GM12872 (cell line): ENCODE results near the gene HOTAIR.

Experiments used
- CTCF ChIP-seq: IDR thresholded peaks from 3 replicates; pipeline ENCODE4 v1.5.1; 2011; ENCODE audit warnings: low read depth, mild to moderate bottlenecking, low read length, moderate library complexity; ENCODE audit not compliant: insufficient read depth

HOTAIR gene

DNA sequence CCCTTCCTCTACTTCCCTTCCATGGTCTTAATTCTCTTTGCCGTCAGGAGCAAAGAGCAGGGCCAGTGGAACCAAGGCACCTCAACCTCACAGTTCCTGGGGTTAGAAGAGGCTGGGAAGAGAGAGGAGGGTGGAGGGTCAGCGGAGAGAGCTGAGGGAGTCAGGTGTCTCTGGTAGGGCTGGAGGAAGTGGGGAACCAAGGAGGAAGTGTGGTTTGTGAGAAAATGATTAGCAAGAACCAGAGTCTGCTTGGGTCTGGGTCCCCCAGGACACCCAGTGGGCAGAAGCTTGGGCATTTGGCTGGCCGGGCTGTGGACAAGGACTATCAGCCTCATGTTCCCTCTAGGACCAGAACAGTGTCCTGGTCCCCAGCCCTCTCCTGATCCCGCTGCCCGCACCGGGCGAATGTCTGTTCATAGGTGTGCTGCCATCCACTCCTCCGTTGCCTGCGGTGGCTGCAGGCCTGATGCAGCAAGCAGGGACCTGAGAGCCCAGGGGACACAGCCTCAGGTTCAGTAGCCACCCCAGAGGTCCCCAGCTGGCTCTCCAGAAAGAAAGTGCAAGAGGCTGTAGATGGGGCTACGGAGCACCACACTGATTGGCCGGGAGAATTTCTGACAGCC lies 17.7 kb downstream of the HOTAIR start:
- TF ChIP-seq CTCF = no peak

DNA sequence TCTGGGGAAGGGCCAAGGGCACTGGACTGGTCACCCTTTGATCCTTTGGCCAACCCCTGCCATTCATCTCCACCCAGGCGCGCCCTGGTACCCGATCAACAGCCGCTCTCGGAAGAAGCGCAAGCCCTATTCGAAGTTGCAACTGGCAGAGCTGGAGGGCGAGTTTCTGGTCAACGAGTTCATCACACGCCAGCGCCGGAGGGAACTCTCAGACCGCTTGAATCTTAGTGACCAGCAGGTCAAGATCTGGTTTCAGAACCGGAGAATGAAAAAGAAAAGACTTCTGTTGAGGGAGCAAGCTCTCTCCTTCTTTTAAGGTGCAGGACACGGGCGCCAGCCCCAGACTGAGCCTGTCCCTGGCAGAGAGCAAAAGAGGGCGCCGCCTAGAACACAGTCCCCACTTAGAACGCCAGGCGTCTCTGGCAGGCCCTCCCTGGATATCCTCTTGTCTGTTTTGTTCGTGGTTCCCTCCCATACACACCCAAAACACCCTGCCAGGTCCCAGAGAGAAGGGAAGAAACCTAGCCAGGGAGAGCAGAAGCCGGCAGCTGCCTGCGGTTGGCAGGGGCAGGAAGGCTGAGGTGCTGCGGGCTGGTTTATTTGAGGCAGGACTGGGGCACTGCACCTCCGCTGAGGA lies 18.4 kb downstream of the HOTAIR start:
- TF ChIP-seq CTCF = no peak

DNA sequence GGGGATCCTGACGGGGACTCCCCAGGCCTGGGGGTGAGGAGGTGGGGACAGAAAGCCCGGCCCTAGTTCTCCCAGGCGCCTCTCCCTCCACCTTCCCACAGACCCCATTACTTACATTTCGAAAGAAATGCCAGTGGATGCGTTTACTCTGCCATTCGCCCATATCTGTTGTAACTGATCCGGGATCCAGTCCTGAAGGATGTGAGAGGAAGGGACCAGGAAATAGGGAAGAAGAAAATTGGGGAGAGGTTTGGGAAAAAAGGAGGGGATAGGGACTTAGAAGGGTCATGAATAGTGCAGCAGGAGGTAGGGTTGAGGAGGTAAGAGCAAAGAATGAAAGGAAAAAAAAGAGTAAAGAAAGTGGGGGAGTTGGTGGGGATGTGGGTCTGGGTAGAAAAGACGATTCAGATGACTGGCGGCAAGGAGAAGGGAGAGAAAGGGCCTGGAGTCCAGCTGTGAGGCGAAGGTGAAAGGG lies 18.9 kb downstream of the HOTAIR start:
- no peak for TF ChIP-seq CTCF

GRCh38 chr12:53955036-53955775 lies 19.5 kb downstream of the HOTAIR start:
- no peak for TF ChIP-seq CTCF

DNA sequence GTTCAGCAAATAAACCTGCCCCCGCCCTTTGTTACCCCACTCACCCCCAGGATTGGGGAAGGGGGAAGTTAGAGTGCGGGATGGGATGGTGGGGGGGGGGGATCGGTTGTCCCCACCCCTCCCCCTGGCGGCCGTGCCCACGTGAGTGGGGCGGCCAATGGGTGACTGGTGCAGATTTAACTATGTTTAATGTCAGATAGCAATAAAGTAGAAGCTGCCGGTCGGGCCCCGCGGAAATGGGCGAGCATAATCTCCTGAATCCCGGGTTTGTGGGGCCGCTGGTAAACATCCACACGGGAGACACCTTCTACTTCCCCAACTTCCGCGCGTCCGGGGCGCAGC lies 20.1 kb downstream of the HOTAIR start, which contains the start of gene HOXC12:
Gene HOXC12 (plus strand): TSS at position 210 of the 342 bp plus-strand sequence. CDS start 27 bp downstream, at position 237.
- no peak for TF ChIP-seq CTCF

DNA sequence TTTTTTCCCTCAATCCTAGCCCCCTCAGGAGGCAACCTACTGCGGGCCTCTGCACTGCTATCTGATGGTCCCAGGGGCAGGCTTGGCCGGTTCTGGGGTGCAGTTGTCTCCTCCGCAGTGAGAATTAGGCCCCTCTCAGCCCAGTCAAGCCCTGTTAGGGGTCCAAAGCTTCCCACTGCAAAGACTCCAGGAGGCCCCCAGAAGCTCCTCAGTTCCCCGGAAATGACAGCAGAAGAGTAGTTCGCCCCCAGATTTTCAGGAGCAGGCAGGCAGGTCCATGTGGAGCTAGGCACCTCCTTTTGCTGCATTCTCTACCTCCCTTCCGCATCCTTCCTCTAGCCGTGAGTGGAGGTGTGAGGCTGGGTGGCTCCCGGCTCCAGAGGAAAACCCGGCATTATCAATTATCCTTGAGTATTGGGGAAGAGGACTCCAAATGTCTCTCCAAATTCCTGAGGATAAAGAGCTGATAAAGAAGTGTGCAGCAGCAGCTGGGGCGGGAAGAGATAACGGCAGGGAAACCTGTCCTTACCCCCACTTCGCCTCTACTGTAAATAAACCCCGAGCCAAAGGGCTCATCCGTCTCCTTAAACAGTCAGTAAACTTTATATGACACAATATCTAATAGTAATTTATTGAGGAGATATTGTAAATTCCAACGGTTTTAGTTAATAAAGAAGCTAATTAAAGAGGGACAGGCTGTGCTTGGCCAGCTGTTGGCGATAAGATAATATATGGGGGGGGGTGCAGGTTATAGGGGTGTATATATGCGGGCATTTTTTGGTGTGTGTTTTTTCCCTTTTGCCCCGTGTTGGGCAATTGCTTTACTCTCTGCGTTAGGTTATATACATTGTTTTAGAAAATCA lies 20.7 kb downstream of the HOTAIR start:
- TF ChIP-seq CTCF = no peak
